ENCODE results near the gene MGP.

MGP gene

GRCh38 chr12:14854586-14855183 is 31.0 kb downstream of the MGP start:
- no peak for DNase-seq

- DNase-seq: no peak
Observed at GRCh38 chr12:14853961-14854360, 31.7 kb downstream of the MGP start.

GRCh38 chr12:14852880-14853279 is 32.8 kb downstream of the MGP start:
- DNase-seq: no peak

DNA sequence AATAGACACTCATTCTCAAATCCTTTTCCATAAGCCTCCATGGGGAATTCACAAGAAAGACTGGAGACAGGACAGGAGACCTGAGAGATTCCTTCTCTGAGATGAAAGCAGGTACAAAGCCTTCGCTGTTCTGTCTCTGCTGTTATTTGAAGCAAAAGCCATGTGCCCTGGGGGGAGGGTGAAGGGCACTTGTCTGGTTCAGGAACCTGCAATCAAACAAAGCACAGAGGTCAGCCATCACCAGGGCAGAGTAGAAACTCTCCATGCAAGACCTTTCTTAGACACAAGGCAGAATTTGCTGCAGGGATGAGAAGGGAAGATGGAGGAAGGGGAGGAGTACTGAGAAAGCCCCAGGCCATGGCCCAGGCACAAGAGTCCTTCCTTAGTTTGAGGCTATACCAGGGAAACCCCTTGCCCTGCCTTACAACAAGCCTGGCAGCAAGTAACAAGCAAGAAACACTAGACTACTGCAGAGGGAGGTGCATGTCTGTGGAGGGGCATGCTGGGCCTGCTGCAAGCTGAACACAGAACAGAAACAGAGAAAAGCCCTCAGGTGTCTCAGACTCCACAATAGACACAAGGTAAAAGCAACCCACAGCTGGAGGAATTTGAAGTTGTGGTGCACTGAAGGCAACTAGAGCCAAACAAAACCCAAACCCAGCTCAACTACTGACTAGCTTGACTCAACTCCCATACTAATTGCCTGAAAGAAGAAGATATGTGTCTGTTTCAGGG is 34.6 kb downstream of the MGP start:
- DNase-seq: no peak

DNA sequence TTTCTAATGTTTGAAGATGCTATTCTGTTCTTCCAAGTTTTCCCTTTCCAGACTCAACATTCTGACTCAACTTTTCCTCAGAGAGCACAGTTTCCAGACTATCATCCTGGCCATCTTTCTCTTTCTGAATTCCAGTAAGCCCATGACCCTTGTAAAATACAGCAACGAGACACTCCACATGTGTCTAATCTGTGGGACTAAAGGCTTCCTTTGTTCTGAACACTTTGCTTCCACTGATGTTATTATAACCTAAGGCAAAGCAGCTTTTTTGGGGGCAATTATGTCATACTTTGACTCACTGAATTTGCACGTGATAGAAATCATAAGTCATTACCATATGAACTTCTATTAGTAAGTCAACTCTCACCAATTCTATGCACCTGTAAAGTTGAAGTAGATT is 36.0 kb downstream of the MGP start:
- DNase-seq: no peak

DNA sequence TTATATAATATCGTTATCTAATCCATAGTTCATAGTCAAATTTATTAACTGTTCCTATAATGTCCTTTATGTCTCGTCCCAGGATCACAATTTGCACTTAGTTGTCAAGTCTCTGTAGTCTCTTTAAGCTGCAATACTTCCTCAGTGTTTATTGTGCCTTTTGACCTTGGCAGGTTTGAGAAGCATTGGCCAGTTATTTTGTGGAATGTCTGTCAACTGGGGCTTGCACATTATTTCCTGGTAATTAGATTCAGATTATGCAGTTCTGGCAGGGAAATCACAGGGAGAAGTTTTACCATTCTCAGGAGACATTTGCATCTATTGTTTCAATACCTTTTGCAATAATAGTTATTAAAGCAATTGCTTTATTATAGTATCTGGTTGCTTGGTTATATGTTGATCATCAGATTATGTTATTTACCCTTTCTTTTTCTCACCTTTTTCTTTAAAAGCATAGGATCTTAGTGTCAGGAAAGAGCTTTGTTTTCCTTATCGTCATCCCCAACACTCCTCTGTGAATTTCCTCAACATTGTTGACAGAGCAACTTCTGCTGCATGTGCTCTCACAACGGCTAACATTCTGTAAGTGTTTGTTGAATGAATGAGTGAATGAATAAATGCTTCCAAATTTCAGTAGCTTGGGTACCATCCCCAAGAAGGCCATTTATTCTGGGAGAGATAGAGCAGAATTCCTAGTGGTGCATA is 38.6 kb downstream of the MGP start:
- DNase-seq: no peak

DNA sequence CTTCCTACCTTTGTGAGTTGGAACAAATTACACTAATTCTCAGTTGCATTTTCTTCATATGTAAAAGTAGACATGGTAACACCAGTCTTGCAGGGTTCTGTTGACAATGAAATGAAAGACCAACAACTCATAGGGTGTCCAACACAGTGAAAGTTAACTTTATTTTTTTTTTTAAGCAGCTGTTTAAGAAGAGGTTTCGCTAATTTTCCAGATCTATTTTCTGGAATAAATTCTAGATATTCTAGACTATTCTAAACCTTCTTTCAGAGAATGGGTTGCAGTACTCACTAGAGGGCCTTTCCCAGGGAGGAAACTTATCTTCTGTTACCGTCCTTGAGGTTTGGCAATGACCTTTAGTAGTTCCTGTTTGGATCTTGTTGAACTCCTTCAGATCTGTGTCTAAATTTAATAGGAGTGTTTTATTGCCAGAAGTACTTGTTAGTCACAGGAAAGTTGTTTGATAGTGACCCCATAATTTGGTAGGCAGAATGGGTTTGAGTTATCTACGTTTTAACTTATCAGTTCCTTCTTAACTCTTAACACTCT is 39.5 kb downstream of the MGP start:
- no peak for DNase-seq

- DNase-seq: no peak
Observed at GRCh38 chr12:14845350-14845750, 40.3 kb downstream of the MGP start.

DNA sequence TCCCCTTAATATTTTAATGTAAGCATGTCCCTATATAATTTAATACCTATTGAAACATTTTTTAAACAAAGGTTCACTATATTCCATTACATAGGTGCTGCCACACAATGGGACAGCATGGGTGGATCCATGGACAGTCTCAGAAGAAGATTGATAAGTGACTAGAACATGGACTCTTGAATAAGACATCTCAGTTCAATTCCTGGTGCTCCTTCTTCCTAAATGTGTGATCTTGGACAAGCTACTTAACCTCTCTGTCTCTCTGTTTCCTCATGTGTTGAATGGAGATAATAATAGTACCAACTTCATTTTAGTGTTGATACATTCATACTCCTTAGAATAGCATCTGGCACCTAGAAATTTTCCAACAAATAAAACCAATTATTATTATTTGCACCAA is 41.3 kb downstream of the MGP start:
- DNase-seq: no peak

GRCh38 chr12:14843425-14843887 is 42.2 kb downstream of the MGP start, which contains the start of gene ART4:
ART4 (minus strand) TSS chr12:14843526; CDS start chr12:14843113, 413 bp downstream.
- DNase-seq: no peak

- no peak for DNase-seq
Observed at GRCh38 chr12:14842315-14842714, 43.3 kb downstream of the MGP start.

DNA sequence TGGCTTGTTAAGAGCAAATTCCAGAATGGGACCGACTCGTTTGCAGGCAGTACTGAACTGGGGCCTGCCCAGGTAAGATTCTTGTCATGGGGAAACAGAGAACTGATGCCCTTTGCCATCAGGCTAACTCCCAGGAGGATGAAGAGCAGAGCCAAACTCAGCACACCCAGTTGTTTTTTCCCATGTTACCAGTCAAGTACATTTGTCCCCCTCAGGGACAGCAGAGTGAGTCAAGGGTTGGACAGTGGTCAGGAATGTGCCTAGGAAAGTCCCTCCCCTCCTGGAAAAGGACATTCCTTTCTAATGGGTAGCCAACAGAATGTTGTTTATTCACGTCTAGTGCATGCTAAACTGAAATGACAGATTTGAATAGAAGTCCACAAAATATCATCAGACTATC is 43.9 kb downstream of the MGP start:
- no peak for DNase-seq

- no peak for DNase-seq
Observed at GRCh38 chr12:14840616-14841015, 45.0 kb downstream of the MGP start.

GRCh38 chr12:14839262-14839661 is 46.4 kb downstream of the MGP start:
- no peak for DNase-seq

GRCh38 chr12:14836336-14837210 is 49.1 kb downstream of the MGP start:
- no peak for DNase-seq

DNA sequence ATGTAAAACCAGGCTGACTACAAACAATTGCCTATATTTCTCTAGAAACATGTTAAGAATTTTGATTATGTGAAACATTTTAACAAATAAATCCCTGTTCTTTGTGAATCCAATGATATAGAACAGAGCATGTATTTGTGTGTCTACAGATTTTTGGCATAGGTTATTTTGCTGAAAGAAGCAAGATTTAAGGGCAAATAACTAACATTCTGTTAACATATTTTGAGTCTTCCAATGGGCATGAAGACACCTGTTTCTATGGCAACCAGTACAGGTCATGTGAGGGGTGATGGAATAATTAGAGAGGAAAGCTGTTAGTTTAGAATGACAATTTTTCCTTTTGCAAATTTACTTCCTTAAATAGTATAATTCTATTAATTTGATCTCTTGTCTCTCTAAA is 51.1 kb downstream of the MGP start:
- no peak for DNase-seq

DNA sequence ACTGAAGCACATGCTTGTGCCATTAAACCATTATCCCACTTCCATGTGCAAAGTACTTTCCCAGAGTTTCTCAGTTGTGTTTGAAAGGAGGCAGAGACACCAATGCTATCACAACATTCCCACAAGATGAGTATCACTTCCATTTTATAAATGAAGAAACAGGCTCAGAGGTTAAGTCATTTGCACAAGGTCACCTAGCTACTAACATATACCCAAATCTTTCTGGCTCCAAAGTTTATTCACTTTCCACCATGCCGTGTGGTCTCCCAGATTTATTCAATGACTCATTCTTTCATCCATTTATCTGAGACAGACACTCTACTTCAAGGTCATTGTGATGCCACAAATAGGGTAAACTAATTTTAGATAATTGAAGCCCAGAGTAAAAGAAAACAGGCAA is 51.7 kb downstream of the MGP start:
- DNase-seq: no peak

- no peak for DNase-seq
Observed at GRCh38 chr12:14833336-14833735, 52.3 kb downstream of the MGP start.

Data from cortex of kidney (tissue), 1 donor.